Trophoblast cell (in vitro differentiated cells and primary cell): ENCODE results near the gene OBSCN.

Source experiments
- DNase-seq, 2 donors: peaks; one replicate each; pipeline ENCODE4 v3.0.0-alpha.2; 2016
- H2AFZ ChIP-seq: 2 replicates; pipeline ENCODE4 v1.6.1; 2013; ENCODE audit warnings: low read length, moderate library complexity, mild to moderate bottlenecking; ENCODE audit not compliant: insufficient read depth, poor library complexity
- H2AK5ac ChIP-seq: 2 replicates; pipeline ENCODE4 v1.6.1; 2013; ENCODE audit warnings: mild to moderate bottlenecking, low read length
- H2BK120ac ChIP-seq: 2 replicates; pipeline ENCODE4 v1.6.1; 2013; ENCODE audit warnings: low read length, mild to moderate bottlenecking, moderate library complexity; ENCODE audit not compliant: insufficient read depth, poor library complexity
- H2BK12ac ChIP-seq: 2 replicates; pipeline ENCODE4 v1.6.1; 2013; ENCODE audit warnings: mild to moderate bottlenecking, low read length, moderate library complexity
- H2BK5ac ChIP-seq: 2 replicates; pipeline ENCODE4 v1.6.1; 2013; ENCODE audit warnings: low read length, low read depth, moderate library complexity, mild to moderate bottlenecking; ENCODE audit not compliant: poor library complexity
- H3K14ac ChIP-seq: 2 replicates; pipeline ENCODE4 v1.6.1; 2013; ENCODE audit warnings: mild to moderate bottlenecking, low read length
- H3K18ac ChIP-seq: 2 replicates; pipeline ENCODE4 v1.6.1; 2013; ENCODE audit warnings: mild to moderate bottlenecking, low read length
- H3K23ac ChIP-seq: 2 replicates; pipeline ENCODE4 v1.6.1; 2013; ENCODE audit warnings: low read length
- H3K27ac ChIP-seq: 2 replicates; pipeline ENCODE4 v1.5.1; 2013; ENCODE audit warnings: low read depth, mild to moderate bottlenecking, inconsistent platforms, low read length, moderate library complexity
- H3K27me3 ChIP-seq: 2 replicates; pipeline ENCODE4 v1.6.1; 2013; ENCODE audit warnings: inconsistent platforms, mild to moderate bottlenecking, low read length, moderate library complexity; ENCODE audit not compliant: insufficient read depth
- H3K36me3 ChIP-seq, 2 experiments: 1 replicate in 1 of 2; 2 replicates in 1 of 2; pipeline ENCODE4 v1.6.1; 2013; ENCODE audit warnings: low read length in 2 of 2, mild to moderate bottlenecking in 2 of 2, moderate library complexity in 1 of 2; ENCODE audit not compliant: insufficient read depth in 2 of 2, control insufficient read depth in 1 of 2
- H3K4ac ChIP-seq: 2 replicates; pipeline ENCODE4 v1.6.1; 2013; ENCODE audit warnings: low read depth, mild to moderate bottlenecking, low read length, moderate library complexity
- H3K4me1 ChIP-seq, 2 experiments: 1 replicate in 1 of 2; 2 replicates in 1 of 2; pipeline ENCODE4 v1.6.1; 2013; ENCODE audit warnings: low read length in 2 of 2, mild to moderate bottlenecking in 2 of 2, moderate library complexity in 1 of 2; ENCODE audit not compliant: insufficient read depth in 2 of 2, control insufficient read depth in 1 of 2
- H3K4me2 ChIP-seq: 2 replicates; pipeline ENCODE4 v1.6.1; 2013; ENCODE audit warnings: inconsistent platforms, mild to moderate bottlenecking, low read length, moderate library complexity
- H3K4me3 ChIP-seq: 2 replicates; pipeline ENCODE4 v1.5.1; 2013; ENCODE audit warnings: mild to moderate bottlenecking, low read depth, low read length, inconsistent platforms
- H3K79me1 ChIP-seq: one replicate; pipeline ENCODE4 v1.6.1; 2013; ENCODE audit warnings: low read length
- H3K79me2 ChIP-seq: 2 replicates; pipeline ENCODE4 v1.6.1; 2013; ENCODE audit warnings: low read length, mild to moderate bottlenecking; ENCODE audit not compliant: control insufficient read depth, insufficient read depth, poor library complexity
- H3K9ac ChIP-seq: 2 replicates; pipeline ENCODE4 v1.6.1; 2013; ENCODE audit warnings: mild to moderate bottlenecking, low read length
- H3K9me3 ChIP-seq: 2 replicates; pipeline ENCODE4 v1.6.1; 2013; ENCODE audit warnings: low read depth, mild to moderate bottlenecking, control low read depth, inconsistent platforms, low read length; ENCODE audit not compliant: insufficient read depth
- H4K12ac ChIP-seq: 2 replicates; pipeline ENCODE4 v1.6.1; 2013; ENCODE audit warnings: low read depth, mild to moderate bottlenecking, low read length, moderate library complexity
- H4K8ac ChIP-seq: 2 replicates; pipeline ENCODE4 v1.6.1; 2013; ENCODE audit warnings: low read depth, mild to moderate bottlenecking, low read length, moderate library complexity
- H4K91ac ChIP-seq: one replicate; pipeline ENCODE4 v1.6.1; 2013; ENCODE audit warnings: low read depth, mild to moderate bottlenecking, low read length, moderate library complexity
- WGBS: extraction: QIAGEN DNeasy Blood & Tissue Kit; methylation state at CpG from one replicate; pipeline ENCODE4 v1.1.7; 2013; ENCODE audit warnings: missing lambda C conversion rate; ENCODE audit not compliant: insufficient read length, insufficient coverage; ENCODE audit errors: extremely low coverage; 5-methylcytosine and 5-hydroxymethylcytosine counted together

The OBSCN gene

GRCh38 chr1:228302086-228302485 is 94.2 kb downstream of the OBSCN start:
- H3K79me2 ChIP-seq = no peaks in the 10 kb centered on the region
- H4K12ac ChIP-seq = no peak overlapping the region
- H3K14ac ChIP-seq = no peak overlapping the region
- H3K79me1 ChIP-seq = no peaks in the 10 kb centered on the region
- WGBS = no CpG with 5 or more reads among the region's 4 CpGs
- H3K23ac ChIP-seq = no peak overlapping the region
- no peak overlapping the region for H2BK5ac ChIP-seq
- peaks cover 37% of the 10 kb centered on the region for H3K9me3 ChIP-seq
- peaks cover 15% of the 10 kb centered on the region in 2 experiments for H3K36me3 ChIP-seq
- no peak overlapping the region for H3K4me2 ChIP-seq
- no peak for DNase-seq
- no peak overlapping the region for H2AK5ac ChIP-seq
- no peaks in the 10 kb centered on the region for H3K4me1 ChIP-seq
- no peak overlapping the region for H4K91ac ChIP-seq
- H4K8ac ChIP-seq = no peak overlapping the region
- no peaks in the 10 kb centered on the region for H3K27me3 ChIP-seq
- no peak overlapping the region for H3K4me3 ChIP-seq
- H2BK12ac ChIP-seq = no peak overlapping the region
- no peak overlapping the region for H2BK120ac ChIP-seq
- H2AFZ ChIP-seq = no peak overlapping the region
- no peak overlapping the region for H3K27ac ChIP-seq
- no peak overlapping the region for H3K4ac ChIP-seq
- no peak overlapping the region for H3K9ac ChIP-seq
- H3K18ac ChIP-seq = no peak overlapping the region

GRCh38 chr1:228303596-228303995 is 95.8 kb downstream of the OBSCN start:
- Histone ChIP-seq H4K12ac (no peak overlapping the region), H3K27me3 (no peaks in the 10 kb centered on the region), H2AFZ (no peak overlapping the region), H2BK12ac (no peak overlapping the region), H2BK5ac (no peak overlapping the region), H3K79me2 (no peaks in the 10 kb centered on the region), H3K9me3 (peaks cover 28% of the 10 kb centered on the region), H4K91ac (no peak overlapping the region), H3K9ac (no peak overlapping the region), H3K23ac (no peak overlapping the region), H3K79me1 (no peaks in the 10 kb centered on the region), H3K4me3 (no peak overlapping the region), H3K14ac (no peak overlapping the region), H3K27ac (no peak overlapping the region), H2BK120ac (no peak overlapping the region), H3K4ac (no peak overlapping the region), H3K4me1 (no peaks in the 10 kb centered on the region), H3K4me2 (no peak overlapping the region), H4K8ac (no peak overlapping the region), H3K18ac (no peak overlapping the region), H2AK5ac (no peak overlapping the region), H3K36me3 (peaks cover 13% of the 10 kb centered on the region in 2 experiments)
- WGBS = no CpG with 5 or more reads among the region's 9 CpGs
- DNase-seq = no peak

- peaks cover 12% of the 10 kb centered on the region in 2 experiments for H3K36me3 ChIP-seq
- no peaks in the 10 kb centered on the region for H3K4me1 ChIP-seq
- no peaks in the 10 kb centered on the region for H3K27me3 ChIP-seq
- no peak overlapping the region for H3K23ac ChIP-seq
- H4K12ac ChIP-seq = no peak overlapping the region
- no peak overlapping the region for H4K91ac ChIP-seq
- no peak for DNase-seq
- no peak overlapping the region for H3K4ac ChIP-seq
- H3K4me3 ChIP-seq = no peak overlapping the region
- no peak overlapping the region for H2BK120ac ChIP-seq
- H3K14ac ChIP-seq = no peak overlapping the region
- H3K4me2 ChIP-seq = no peak overlapping the region
- H2BK5ac ChIP-seq = no peak overlapping the region
- no peak overlapping the region for H4K8ac ChIP-seq
- WGBS = no CpG with 5 or more reads among the region's 8 CpGs
- H2AFZ ChIP-seq = no peak overlapping the region
- H3K79me2 ChIP-seq = no peaks in the 10 kb centered on the region
- no peak overlapping the region for H3K18ac ChIP-seq
- peaks cover 24% of the 10 kb centered on the region for H3K9me3 ChIP-seq
- H3K79me1 ChIP-seq = no peaks in the 10 kb centered on the region
- H3K9ac ChIP-seq = no peak overlapping the region
- no peak overlapping the region for H2BK12ac ChIP-seq
- H2AK5ac ChIP-seq = no peak overlapping the region
- no peak overlapping the region for H3K27ac ChIP-seq
Observed at GRCh38 chr1:228304225-228304624, 96.4 kb downstream of the OBSCN start.

GRCh38 chr1:228304766-228305395 is 97.0 kb downstream of the OBSCN start:
- no peaks in the 10 kb centered on the region for H3K79me2 ChIP-seq
- no peak overlapping the region for H3K4me3 ChIP-seq
- no peak overlapping the region for H2BK12ac ChIP-seq
- peaks cover 12% of the 10 kb centered on the region in 2 experiments for H3K36me3 ChIP-seq
- no peak overlapping the region for H2BK5ac ChIP-seq
- no peak overlapping the region for H4K8ac ChIP-seq
- H3K23ac ChIP-seq = no peak overlapping the region
- peaks cover 19% of the 10 kb centered on the region for H3K9me3 ChIP-seq
- no peak overlapping the region for H3K14ac ChIP-seq
- no peak overlapping the region for H4K91ac ChIP-seq
- no peaks in the 10 kb centered on the region for H3K4me1 ChIP-seq
- WGBS = no CpG with 5 or more reads among the region's 6 CpGs
- H3K4ac ChIP-seq = no peak overlapping the region
- DNase-seq = no peak
- H3K4me2 ChIP-seq = no peak overlapping the region
- no peak overlapping the region for H2AFZ ChIP-seq
- no peak overlapping the region for H3K18ac ChIP-seq
- H2AK5ac ChIP-seq = no peak overlapping the region
- no peak overlapping the region for H3K9ac ChIP-seq
- H3K27me3 ChIP-seq = no peaks in the 10 kb centered on the region
- H2BK120ac ChIP-seq = no peak overlapping the region
- H3K79me1 ChIP-seq = no peaks in the 10 kb centered on the region
- H3K27ac ChIP-seq = no peak overlapping the region
- H4K12ac ChIP-seq = no peak overlapping the region
